GM23338 (cell line): ENCODE results near the gene TAS2R40. TPM values are rescaled to one million over a fixed set of nuclear protein-coding genes. Genes with fewer than 3 reads are reported as not detected.

ENCODE experiments used
- ATAC-seq: fragments of 200-7000 bp; cut with Tn5 transposase; 3 replicates; pipeline ENCODE4 v1.9.1; 2020
- DNase-seq: peaks from one replicate; pipeline ENCODE4 v3.0.0-alpha.2; 2015; ENCODE audit warnings: low spot score
- H2AFZ ChIP-seq: fragments of 200-600 bp; sonication (generic); 2 replicates; pipeline ENCODE4 v1.8.0; 2016; ENCODE audit warnings: antibody characterized with exemption, mild to moderate bottlenecking, moderate library complexity
- H3F3A ChIP-seq: fragments of 200-600 bp; sonication (generic); replicated peaks from 2 replicates; pipeline ENCODE4 v1.8.0; 2017; ENCODE audit warnings: antibody characterized with exemption, mixed run types, low read depth
- H3K27ac ChIP-seq: fragments of 200-600 bp; sonication (generic); 2 replicates; pipeline ENCODE4 v1.6.1; 2016; ENCODE audit warnings: low read depth
- H3K27me3 ChIP-seq: fragments of 200-600 bp; sonication (generic); 2 replicates; pipeline ENCODE4 v1.8.0; 2016; ENCODE audit warnings: mild to moderate bottlenecking, mixed run types, moderate library complexity; ENCODE audit not compliant: insufficient read depth
- H3K36me3 ChIP-seq: fragments of 200-600 bp; sonication (generic); 2 replicates; pipeline ENCODE4 v1.8.0; 2016; ENCODE audit warnings: mild to moderate bottlenecking; ENCODE audit not compliant: insufficient read depth
- H3K4me1 ChIP-seq: fragments of 200-600 bp; sonication (generic); 2 replicates; pipeline ENCODE4 v1.8.0; 2016; ENCODE audit warnings: mild to moderate bottlenecking, moderate library complexity; ENCODE audit not compliant: insufficient read depth
- H3K4me2 ChIP-seq: fragments of 200-600 bp; sonication (generic); 2 replicates; pipeline ENCODE4 v1.7.1; 2017; ENCODE audit warnings: mixed run types
- H3K4me3 ChIP-seq: fragments of 200-600 bp; sonication (generic); 2 replicates; pipeline ENCODE4 v1.6.1; 2016; ENCODE audit warnings: mixed run types
- H3K79me2 ChIP-seq: fragments of 200-600 bp; sonication (generic); replicated peaks from 2 replicates; pipeline ENCODE4 v1.8.0; 2017; ENCODE audit warnings: mild to moderate bottlenecking; ENCODE audit not compliant: insufficient read depth
- H3K9me2 ChIP-seq: fragments of 200-600 bp; sonication (generic); 2 replicates; pipeline ENCODE4 v1.8.0; 2017; ENCODE audit not compliant: insufficient read depth
- H4K20me1 ChIP-seq: fragments of 200-600 bp; sonication (generic); replicated peaks from 2 replicates; pipeline ENCODE4 v1.8.0; 2017; ENCODE audit warnings: mild to moderate bottlenecking; ENCODE audit not compliant: insufficient read depth
- H3K27ac Mint-ChIP-seq: 2 replicates; pipeline ENCODE4 v1.8.0; 2020; ENCODE audit warnings: inconsistent platforms, mild to moderate bottlenecking, moderate library complexity, mixed read lengths
- H3K27me3 Mint-ChIP-seq: 3 replicates; pipeline ENCODE4 v1.8.0; 2022; ENCODE audit warnings: low read depth, mild to moderate bottlenecking, moderate library complexity, mixed read lengths, inconsistent platforms; ENCODE audit not compliant: insufficient read depth, poor library complexity
- H3K36me3 Mint-ChIP-seq: 3 replicates; pipeline ENCODE4 v1.8.0; 2021; ENCODE audit warnings: low read depth, mild to moderate bottlenecking, inconsistent platforms, moderate library complexity, mixed read lengths
- H3K4me1 Mint-ChIP-seq: 3 replicates; pipeline ENCODE4 v1.8.0; 2020; ENCODE audit warnings: mild to moderate bottlenecking, inconsistent platforms, mixed read lengths
- H3K4me3 Mint-ChIP-seq: 3 replicates; pipeline ENCODE4 v1.8.0; 2021; ENCODE audit warnings: moderate library complexity, mild to moderate bottlenecking, inconsistent platforms, mixed read lengths
- H3K9me3 Mint-ChIP-seq: 3 replicates; pipeline ENCODE4 v1.8.0; 2020; ENCODE audit warnings: moderate library complexity, mild to moderate bottlenecking, inconsistent platforms, mixed read lengths
- EZH2 ChIP-seq: fragments of 200-600 bp; sonication (generic); IDR thresholded peaks from one replicate; pipeline ENCODE4 v1.8.0; 2017; ENCODE audit warnings: antibody characterized with exemption, mild to moderate bottlenecking, low read depth; ENCODE audit not compliant: unreplicated experiment
- EZH2phosphoT487 ChIP-seq: fragments of 200-600 bp; sonication (generic); IDR thresholded peaks from one replicate; pipeline ENCODE4 v1.8.1; 2018; ENCODE audit warnings: antibody characterized with exemption; ENCODE audit not compliant: unreplicated experiment
- JUNB ChIP-seq: IDR thresholded peaks from one replicate; pipeline ENCODE4 v1.6.1; 2016; ENCODE audit warnings: antibody characterized with exemption; ENCODE audit not compliant: unreplicated experiment
- NANOG ChIP-seq: IDR thresholded peaks from 2 replicates; pipeline ENCODE4 v1.6.1; 2016; ENCODE audit warnings: antibody characterized with exemption, borderline replicate concordance
- ZNF114 ChIP-seq: fragments of 250-450 bp; sonication (Bioruptor Pico); IDR thresholded peaks from 2 replicates; pipeline ENCODE4 v1.5.0; 2020; ENCODE audit warnings: mild to moderate bottlenecking, moderate library complexity
- ZNF331 ChIP-seq: fragments of 250-450 bp; sonication (Bioruptor Pico); IDR thresholded peaks from 2 replicates; pipeline ENCODE4 v1.5.0; 2020; ENCODE audit warnings: low read depth, mild to moderate bottlenecking, moderate library complexity
- polyA plus RNA-seq: library from polyadenylated mRNA; unstranded; fragments of >200 nt; fragmentation: Nextera tagmentation; extraction: Ambion mirVana; gene quantifications from 2 replicates; pipeline ENCODE4 v1.2.1, GENCODE V29; 2016
- total RNA-seq: library from RNA; depleted of rRNA; stranded (reverse); fragments of >200 nt; shearing (Covaris generic); gene quantifications from 2 replicates; pipeline ENCODE4 v1.2.3, GENCODE V29; 2014
- TF ChIP-seq, protein P1 (sequence below): IDR thresholded peaks from one replicate; pipeline ENCODE4 v1.6.1; 2018; ENCODE audit warnings: antibody characterized with exemption; ENCODE audit not compliant: unreplicated experiment
- TF ChIP-seq, protein P2 (sequence below): fragments of 250-450 bp; sonication (Bioruptor Pico); IDR thresholded peaks from 2 replicates; pipeline ENCODE4 v1.5.0; 2020; ENCODE audit warnings: mild to moderate bottlenecking, moderate library complexity

Gene TAS2R40
- total and polyA plus RNA-seq, 2 experiments from 2014 or later = not detected

DNA sequence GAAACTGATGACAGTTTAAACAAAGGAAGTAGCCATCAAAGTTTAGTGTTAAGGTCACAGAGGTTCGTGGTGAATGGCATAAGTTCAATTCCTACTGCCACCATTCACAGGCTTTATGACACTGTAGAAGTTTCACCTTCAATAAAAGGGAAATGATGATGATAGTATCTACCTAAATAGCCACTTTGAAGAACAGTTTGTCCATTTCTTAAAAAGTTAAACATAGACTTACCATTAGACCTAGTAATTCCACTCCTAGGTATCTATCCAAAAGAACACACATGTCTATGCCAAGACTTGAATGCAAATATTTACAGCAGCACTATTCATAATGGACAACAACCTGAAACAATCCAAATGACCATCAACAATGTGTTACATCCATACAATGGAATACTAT lies 22.5 kb downstream of the TAS2R40 start (continued):
- TF ChIP-seq, protein P1, sequence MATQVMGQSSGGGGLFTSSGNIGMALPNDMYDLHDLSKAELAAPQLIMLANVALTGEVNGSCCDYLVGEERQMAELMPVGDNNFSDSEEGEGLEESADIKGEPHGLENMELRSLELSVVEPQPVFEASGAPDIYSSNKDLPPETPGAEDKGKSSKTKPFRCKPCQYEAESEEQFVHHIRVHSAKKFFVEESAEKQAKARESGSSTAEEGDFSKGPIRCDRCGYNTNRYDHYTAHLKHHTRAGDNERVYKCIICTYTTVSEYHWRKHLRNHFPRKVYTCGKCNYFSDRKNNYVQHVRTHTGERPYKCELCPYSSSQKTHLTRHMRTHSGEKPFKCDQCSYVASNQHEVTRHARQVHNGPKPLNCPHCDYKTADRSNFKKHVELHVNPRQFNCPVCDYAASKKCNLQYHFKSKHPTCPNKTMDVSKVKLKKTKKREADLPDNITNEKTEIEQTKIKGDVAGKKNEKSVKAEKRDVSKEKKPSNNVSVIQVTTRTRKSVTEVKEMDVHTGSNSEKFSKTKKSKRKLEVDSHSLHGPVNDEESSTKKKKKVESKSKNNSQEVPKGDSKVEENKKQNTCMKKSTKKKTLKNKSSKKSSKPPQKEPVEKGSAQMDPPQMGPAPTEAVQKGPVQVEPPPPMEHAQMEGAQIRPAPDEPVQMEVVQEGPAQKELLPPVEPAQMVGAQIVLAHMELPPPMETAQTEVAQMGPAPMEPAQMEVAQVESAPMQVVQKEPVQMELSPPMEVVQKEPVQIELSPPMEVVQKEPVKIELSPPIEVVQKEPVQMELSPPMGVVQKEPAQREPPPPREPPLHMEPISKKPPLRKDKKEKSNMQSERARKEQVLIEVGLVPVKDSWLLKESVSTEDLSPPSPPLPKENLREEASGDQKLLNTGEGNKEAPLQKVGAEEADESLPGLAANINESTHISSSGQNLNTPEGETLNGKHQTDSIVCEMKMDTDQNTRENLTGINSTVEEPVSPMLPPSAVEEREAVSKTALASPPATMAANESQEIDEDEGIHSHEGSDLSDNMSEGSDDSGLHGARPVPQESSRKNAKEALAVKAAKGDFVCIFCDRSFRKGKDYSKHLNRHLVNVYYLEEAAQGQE = no peak
- TF ChIP-seq NANOG = no peak

DNA sequence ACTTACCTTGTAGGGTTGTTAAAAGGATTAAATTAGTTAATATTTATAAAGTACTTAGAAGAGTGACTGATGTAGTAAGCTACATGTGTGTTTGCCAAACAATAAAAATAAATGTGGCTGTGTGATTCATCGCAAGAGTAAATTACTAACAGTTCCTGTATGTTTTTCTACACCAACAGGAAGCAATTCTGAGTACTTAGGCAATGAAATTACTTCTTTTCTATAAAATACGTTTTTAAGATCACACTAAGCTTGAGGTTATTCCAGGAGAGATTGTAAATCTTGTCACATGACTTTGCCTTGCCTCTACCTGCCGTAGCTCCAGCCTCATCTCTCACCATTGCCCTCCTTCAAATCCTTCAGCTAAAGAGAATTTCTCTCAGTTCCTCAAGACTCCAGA lies 23.3 kb downstream of the TAS2R40 start:
- Histone ChIP-seq H4K20me1 (no peaks in the 10 kb centered on the region), H3K27ac (no peak overlapping the region), H3K27me3 (no peaks in the 10 kb centered on the region), H3F3A (no peaks in the 10 kb centered on the region), H3K9me2 (no peaks in the 10 kb centered on the region), H3K4me3 (no peak overlapping the region), H3K79me2 (no peaks in the 10 kb centered on the region), H3K4me2 (no peak overlapping the region), H3K36me3 (no peaks in the 10 kb centered on the region), H3K4me1 (no peaks in the 10 kb centered on the region), H2AFZ (no peak overlapping the region)
- TF ChIP-seq EZH2 (no peak), NANOG (no peak), ZNF114 (CRISPR knock-in tag) (no peak), ZNF331 (CRISPR knock-in tag) (no peak), JUNB (no peak), EZH2phosphoT487 (no peak)
- TF ChIP-seq, protein P2, sequence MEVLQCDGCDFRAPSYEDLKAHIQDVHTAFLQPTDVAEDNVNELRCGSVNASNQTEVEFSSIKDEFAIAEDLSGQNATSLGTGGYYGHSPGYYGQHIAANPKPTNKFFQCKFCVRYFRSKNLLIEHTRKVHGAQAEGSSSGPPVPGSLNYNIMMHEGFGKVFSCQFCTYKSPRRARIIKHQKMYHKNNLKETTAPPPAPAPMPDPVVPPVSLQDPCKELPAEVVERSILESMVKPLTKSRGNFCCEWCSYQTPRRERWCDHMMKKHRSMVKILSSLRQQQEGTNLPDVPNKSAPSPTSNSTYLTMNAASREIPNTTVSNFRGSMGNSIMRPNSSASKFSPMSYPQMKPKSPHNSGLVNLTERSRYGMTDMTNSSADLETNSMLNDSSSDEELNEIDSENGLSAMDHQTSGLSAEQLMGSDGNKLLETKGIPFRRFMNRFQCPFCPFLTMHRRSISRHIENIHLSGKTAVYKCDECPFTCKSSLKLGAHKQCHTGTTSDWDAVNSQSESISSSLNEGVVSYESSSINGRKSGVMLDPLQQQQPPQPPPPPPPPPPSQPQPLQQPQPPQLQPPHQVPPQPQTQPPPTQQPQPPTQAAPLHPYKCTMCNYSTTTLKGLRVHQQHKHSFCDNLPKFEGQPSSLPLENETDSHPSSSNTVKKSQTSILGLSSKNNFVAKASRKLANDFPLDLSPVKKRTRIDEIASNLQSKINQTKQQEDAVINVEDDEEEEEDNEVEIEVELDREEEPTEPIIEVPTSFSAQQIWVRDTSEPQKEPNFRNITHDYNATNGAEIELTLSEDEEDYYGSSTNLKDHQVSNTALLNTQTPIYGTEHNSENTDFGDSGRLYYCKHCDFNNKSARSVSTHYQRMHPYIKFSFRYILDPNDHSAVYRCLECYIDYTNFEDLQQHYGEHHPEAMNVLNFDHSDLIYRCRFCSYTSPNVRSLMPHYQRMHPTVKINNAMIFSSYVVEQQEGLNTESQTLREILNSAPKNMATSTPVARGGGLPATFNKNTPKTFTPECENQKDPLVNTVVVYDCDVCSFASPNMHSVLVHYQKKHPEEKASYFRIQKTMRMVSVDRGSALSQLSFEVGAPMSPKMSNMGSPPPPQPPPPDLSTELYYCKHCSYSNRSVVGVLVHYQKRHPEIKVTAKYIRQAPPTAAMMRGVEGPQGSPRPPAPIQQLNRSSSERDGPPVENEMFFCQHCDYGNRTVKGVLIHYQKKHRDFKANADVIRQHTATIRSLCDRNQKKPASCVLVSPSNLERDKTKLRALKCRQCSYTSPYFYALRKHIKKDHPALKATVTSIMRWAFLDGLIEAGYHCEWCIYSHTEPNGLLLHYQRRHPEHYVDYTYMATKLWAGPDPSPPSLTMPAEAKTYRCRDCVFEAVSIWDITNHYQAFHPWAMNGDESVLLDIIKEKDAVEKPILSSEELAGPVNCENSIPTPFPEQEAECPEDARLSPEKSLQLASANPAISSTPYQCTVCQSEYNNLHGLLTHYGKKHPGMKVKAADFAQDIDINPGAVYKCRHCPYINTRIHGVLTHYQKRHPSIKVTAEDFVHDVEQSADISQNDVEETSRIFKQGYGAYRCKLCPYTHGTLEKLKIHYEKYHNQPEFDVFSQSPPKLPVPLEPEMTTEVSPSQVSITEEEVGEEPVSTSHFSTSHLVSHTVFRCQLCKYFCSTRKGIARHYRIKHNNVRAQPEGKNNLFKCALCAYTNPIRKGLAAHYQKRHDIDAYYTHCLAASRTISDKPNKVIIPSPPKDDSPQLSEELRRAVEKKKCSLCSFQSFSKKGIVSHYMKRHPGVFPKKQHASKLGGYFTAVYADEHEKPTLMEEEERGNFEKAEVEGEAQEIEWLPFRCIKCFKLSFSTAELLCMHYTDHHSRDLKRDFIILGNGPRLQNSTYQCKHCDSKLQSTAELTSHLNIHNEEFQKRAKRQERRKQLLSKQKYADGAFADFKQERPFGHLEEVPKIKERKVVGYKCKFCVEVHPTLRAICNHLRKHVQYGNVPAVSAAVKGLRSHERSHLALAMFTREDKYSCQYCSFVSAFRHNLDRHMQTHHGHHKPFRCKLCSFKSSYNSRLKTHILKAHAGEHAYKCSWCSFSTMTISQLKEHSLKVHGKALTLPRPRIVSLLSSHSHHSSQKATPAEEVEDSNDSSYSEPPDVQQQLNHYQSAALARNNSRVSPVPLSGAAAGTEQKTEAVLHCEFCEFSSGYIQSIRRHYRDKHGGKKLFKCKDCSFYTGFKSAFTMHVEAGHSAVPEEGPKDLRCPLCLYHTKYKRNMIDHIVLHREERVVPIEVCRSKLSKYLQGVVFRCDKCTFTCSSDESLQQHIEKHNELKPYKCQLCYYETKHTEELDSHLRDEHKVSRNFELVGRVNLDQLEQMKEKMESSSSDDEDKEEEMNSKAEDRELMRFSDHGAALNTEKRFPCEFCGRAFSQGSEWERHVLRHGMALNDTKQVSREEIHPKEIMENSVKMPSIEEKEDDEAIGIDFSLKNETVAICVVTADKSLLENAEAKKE = no peak
- Mint-ChIP-seq H3K27ac (no peak overlapping the region), H3K9me3 (no peaks in the 10 kb centered on the region), H3K4me3 (no peak overlapping the region), H3K36me3 (no peaks in the 10 kb centered on the region), H3K27me3 (no peaks in the 10 kb centered on the region), H3K4me1 (no peaks in the 10 kb centered on the region; the same call in 2 of the 3 replicates)
- DNase-seq (no peak), ATAC-seq (no peak)
